HepG2 (cell line): Measurements from ENCODE around the gene DRAP1. TPM values are rescaled to one million over a fixed set of nuclear protein-coding genes. Genes with fewer than 3 reads are reported as not detected.

ENCODE experiments used
- ATAC-seq: fragments of 200-7000 bp; cut with Tn5 transposase; 3 replicates; pipeline ENCODE4 v1.9.1; 2020; ENCODE audit warnings: mild to moderate bottlenecking, moderate library complexity
- BruUV-seq: library from RNA; stranded (reverse); fragments of 400-500 nt; replicated peaks from 2 replicates; lab custom pipeline; 2021; lab: Mats Ljungman, UMichigan
- CTCF ChIA-PET: fragments of 300-600 bp; formaldehyde crosslinking; extraction: SDS; loops from one replicate; lab custom pipeline; 2021; ENCODE audit warnings: low total read pairs, inconsistent platforms, low intra/inter-chr PET ratio; lab: Yijun Ruan, JAX
- POLR2A ChIA-PET: fragments of 350-600 bp; sonication (Branson Sonifier 250); formaldehyde crosslinking; loops from one replicate; lab custom pipeline; 2020; ENCODE audit warnings: antibody characterized with exemption, inconsistent platforms; lab: Yijun Ruan, JAX
- DNase-seq: peaks from one replicate; pipeline ENCODE4 v3.0.0-alpha.2; 2015; ENCODE audit warnings: low spot score
- FAIRE-seq: peaks from 3 replicates; lab custom pipeline; 2011; peaks lifted over from hg19 to GRCh38; lab: Jason Lieb, UNC
- H2AFZ ChIP-seq: one replicate; pipeline ENCODE4 v1.6.1; 2011; ENCODE audit warnings: low read length, inconsistent platforms
- H3K27ac ChIP-seq: fragments of 300-600 bp; 3 replicates; pipeline ENCODE4 v1.8.0; 2011; ENCODE audit warnings: mixed run types, mild to moderate bottlenecking, mixed read lengths, low read length, inconsistent platforms; ENCODE audit not compliant: insufficient read depth; ENCODE audit errors: extremely low read length
- H3K27me3 ChIP-seq, 2 experiments: fragments of 200-600 bp in 1 of 2; 2 replicates in 1 of 2; 3 replicates in 1 of 2; pipeline versions ENCODE4 v1.6.0 to v1.8.0; 2011; ENCODE audit warnings: low read length in 2 of 2, mild to moderate bottlenecking in 2 of 2, moderate library complexity in 2 of 2, inconsistent platforms in 1 of 2; ENCODE audit not compliant: insufficient read depth in 2 of 2, control insufficient read depth in 1 of 2
- H3K36me3 ChIP-seq, 2 experiments: fragments of 200-600 bp in 1 of 2; replicated peaks in 1 of 2; 2 replicates in 1 of 2; 3 replicates in 1 of 2; pipeline versions ENCODE4 v1.5.1 to v1.8.0; 2011; ENCODE audit warnings: low read length in 2 of 2, inconsistent platforms in 1 of 2; ENCODE audit not compliant: insufficient read depth in 2 of 2, control insufficient read depth in 1 of 2
- H3K4me1 ChIP-seq: 2 replicates; pipeline ENCODE4 v1.5.1; 2012; ENCODE audit warnings: low read length, inconsistent platforms; ENCODE audit not compliant: insufficient read depth
- H3K4me2 ChIP-seq: 2 replicates; pipeline ENCODE4 v1.6.0; 2011; ENCODE audit warnings: low read depth, low read length, inconsistent platforms
- H3K4me3 ChIP-seq, 3 experiments: fragments of 200-600 bp in 1 of 3; sonication (generic), shearing (Covaris generic) in 1 of 3; replicated peaks in 1 of 3; 2 replicates each; pipeline ENCODE4 v1.5.1; 2011 to 2016; ENCODE audit warnings: low read length in 3 of 3, inconsistent platforms in 2 of 3, low read depth in 2 of 3, mild to moderate bottlenecking in 2 of 3, control low read depth in 1 of 3, mixed read lengths in 1 of 3; ENCODE audit not compliant: insufficient read depth in 1 of 3
- H3K79me2 ChIP-seq: one replicate; pipeline ENCODE4 v1.6.1; 2011; ENCODE audit warnings: low read length, inconsistent platforms; ENCODE audit not compliant: insufficient read depth
- H3K9ac ChIP-seq: 2 replicates; pipeline ENCODE4 v1.6.0; 2011; ENCODE audit warnings: mild to moderate bottlenecking, low read depth, low read length, inconsistent platforms; ENCODE audit not compliant: insufficient read depth
- H3K9me3 ChIP-seq: 2 replicates; pipeline ENCODE4 v1.5.1; 2012; ENCODE audit warnings: mild to moderate bottlenecking, low read length
- H4K20me1 ChIP-seq: 2 replicates; pipeline ENCODE4 v1.6.0; 2011; ENCODE audit warnings: inconsistent platforms, mild to moderate bottlenecking, low read length, moderate library complexity; ENCODE audit not compliant: insufficient read depth
- AGO2 ChIP-seq: fragments of 200-400 bp; formaldehyde crosslinking; optimal IDR thresholded peaks from 2 replicates; pipeline ENCODE3; 2017; ENCODE audit warnings: mild to moderate bottlenecking, low read depth, low read length, moderate library complexity
- KDM2A ChIP-seq: sonication (generic); formaldehyde crosslinking; IDR thresholded peaks from 2 replicates; pipeline ENCODE4 v1.4.0; 2020; ENCODE audit warnings: low read depth, missing genetic modification reagents, borderline replicate concordance
- KDM5B ChIP-seq: sonication (generic); formaldehyde crosslinking; IDR thresholded peaks from 2 replicates; pipeline ENCODE4 v1.4.0; 2020; ENCODE audit warnings: missing genetic modification reagents, mild to moderate bottlenecking, borderline replicate concordance
- ZNF101 ChIP-seq: sonication (generic); formaldehyde crosslinking; IDR thresholded peaks from 2 replicates; pipeline ENCODE4 v1.4.0; 2020; ENCODE audit warnings: mild to moderate bottlenecking, low read depth, missing genetic modification reagents, borderline replicate concordance
- ZNF552 ChIP-seq: sonication (generic); formaldehyde crosslinking; IDR thresholded peaks from 2 replicates; pipeline ENCODE4 v1.9.0; 2022; ENCODE audit warnings: missing genetic modification reagents, mild to moderate bottlenecking, borderline replicate concordance
- WGBS: methylation state at CpG from one replicate; pipeline ENCODE4 v1.1.6; 2017; ENCODE audit warnings: low lambda C conversion rate; 5-methylcytosine and 5-hydroxymethylcytosine counted together
- in situ Hi-C: cut with HindIII; loops from 2 replicates; pipeline ENCODE4 v1.10.0; 2017; ENCODE audit warnings: low pct_unique_long_range_greater_than_20kb; ENCODE audit not compliant: extremely low pct_ligation_motif_present
- intact Hi-C: fragments of 100-400 bp; cut with micrococcal nuclease; formaldehyde crosslinking; loops from one replicate; pipeline ENCODE4 v1.10.0; 2022; ENCODE audit not compliant: unreplicated experiment
- polyA plus RNA-seq, 8 experiments: library from polyadenylated mRNA; depleted of rRNA in 3 of 8; stranded (reverse) in 7 of 8; unstranded in 1 of 8; fragments of >200 nt; fragmentation: Illumina TruSeq in 4 of 8; extraction: Trizol in 4 of 8; gene quantifications; 2 replicates each; pipeline versions ENCODE4 v1.2.1 to v1.2.3, GENCODE V29; 2011 to 2016; ENCODE audit warnings: low read depth in 4 of 8, missing spikeins in 1 of 8, mixed read lengths in 1 of 8; ENCODE audit not compliant: insufficient read depth in 1 of 8
- total RNA-seq, 5 experiments: library from RNA; depleted of rRNA; stranded (reverse); fragments of >200 nt; fragmentation: Illumina TruSeq; extraction: Trizol; gene quantifications; 2 replicates each; pipeline ENCODE4 v1.2.3, GENCODE V29; 2016; ENCODE audit warnings: low read depth in 1 of 5
- TF ChIP-seq, protein P1 (sequence below): sonication (generic); formaldehyde crosslinking; IDR thresholded peaks from 2 replicates; pipeline ENCODE4 v1.5.0; 2020; ENCODE audit warnings: missing genetic modification reagents
- TF ChIP-seq, protein P2 (sequence below): IDR thresholded peaks from 2 replicates; pipeline ENCODE4 v1.6.1; 2016; ENCODE audit warnings: low read depth, control low read depth

DRAP1 gene
- total and polyA plus RNA-seq, 2 of the 13 experiments (the other 11 are each of a cell fraction or from before 2014, with no cell fraction given): 46.8 to 52.3 TPM

DNA sequence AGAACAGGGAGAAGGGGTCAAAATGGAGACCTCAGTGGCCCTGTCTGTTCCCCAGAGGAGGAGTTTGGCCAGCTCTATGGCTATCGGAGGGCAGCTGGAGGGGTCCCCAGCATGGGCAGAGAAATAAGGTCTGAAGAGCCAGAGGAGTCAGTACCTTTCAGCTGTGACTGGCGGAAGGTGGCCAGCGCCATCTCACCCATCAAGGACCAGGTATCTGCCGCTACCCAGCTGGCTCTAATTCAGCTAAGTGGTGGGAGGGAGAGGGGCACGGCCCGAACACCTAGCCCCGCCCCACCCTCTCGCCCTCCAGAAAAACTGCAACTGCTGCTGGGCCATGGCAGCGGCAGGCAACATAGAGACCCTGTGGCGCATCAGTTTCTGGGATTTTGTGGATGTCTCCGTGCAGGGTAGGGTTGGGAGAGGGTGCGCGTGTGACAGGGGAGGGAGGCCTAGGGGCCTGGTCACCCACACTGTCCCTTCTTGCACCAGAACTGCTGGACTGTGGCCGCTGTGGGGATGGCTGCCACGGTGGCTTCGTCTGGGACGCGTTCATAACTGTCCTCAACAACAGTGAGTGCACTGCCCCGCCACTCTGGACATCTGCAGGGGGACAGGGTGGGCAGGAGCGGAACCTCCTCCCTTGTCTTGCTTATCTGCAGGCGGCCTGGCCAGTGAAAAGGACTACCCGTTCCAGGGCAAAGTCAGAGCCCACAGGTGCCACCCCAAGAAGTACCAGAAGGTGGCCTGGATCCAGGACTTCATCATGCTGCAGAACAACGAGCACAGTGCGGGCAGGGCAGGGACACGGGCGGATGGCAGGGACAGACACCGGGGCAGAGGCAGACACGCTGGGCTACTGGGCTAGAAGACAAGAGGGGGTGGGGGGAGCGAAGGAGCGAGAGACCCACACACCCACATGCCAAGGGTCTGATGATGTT lies 36.8 kb upstream of the DRAP1 start:
- Histone ChIP-seq H3K9me3 (no peaks in the 10 kb centered on the region), H3K4me2 (no peak overlapping the region), H3K4me1 (peaks cover 39% of the 10 kb centered on the region), H3K27ac (no peak overlapping the region), H3K4me3 (no peak overlapping the region), H4K20me1 (no peaks in the 10 kb centered on the region)
- intact Hi-C loops: no loop called here
- FAIRE-seq: no peak
- BruUV-seq: no TSS peak
- TF ChIP-seq ZNF552 (no peak), AGO2 (peak; percentile 63), KDM2A (no peak), KDM5B (CRISPR knock-in tag) (no peak), ZNF101 (CRISPR knock-in tag) (no peak)
- TF ChIP-seq, protein P1, sequence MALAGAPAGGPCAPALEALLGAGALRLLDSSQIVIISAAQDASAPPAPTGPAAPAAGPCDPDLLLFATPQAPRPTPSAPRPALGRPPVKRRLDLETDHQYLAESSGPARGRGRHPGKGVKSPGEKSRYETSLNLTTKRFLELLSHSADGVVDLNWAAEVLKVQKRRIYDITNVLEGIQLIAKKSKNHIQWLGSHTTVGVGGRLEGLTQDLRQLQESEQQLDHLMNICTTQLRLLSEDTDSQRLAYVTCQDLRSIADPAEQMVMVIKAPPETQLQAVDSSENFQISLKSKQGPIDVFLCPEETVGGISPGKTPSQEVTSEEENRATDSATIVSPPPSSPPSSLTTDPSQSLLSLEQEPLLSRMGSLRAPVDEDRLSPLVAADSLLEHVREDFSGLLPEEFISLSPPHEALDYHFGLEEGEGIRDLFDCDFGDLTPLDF (CRISPR knock-in tag): no peak
- TF ChIP-seq, protein P2, sequence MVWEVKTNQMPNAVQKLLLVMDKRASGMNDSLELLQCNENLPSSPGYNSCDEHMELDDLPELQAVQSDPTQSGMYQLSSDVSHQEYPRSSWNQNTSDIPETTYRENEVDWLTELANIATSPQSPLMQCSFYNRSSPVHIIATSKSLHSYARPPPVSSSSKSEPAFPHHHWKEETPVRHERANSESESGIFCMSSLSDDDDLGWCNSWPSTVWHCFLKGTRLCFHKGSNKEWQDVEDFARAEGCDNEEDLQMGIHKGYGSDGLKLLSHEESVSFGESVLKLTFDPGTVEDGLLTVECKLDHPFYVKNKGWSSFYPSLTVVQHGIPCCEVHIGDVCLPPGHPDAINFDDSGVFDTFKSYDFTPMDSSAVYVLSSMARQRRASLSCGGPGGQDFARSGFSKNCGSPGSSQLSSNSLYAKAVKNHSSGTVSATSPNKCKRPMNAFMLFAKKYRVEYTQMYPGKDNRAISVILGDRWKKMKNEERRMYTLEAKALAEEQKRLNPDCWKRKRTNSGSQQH: no peak
- TF ChIP-seq, all 625 proteins: peak for 1
- no peak for ATAC-seq
- no peaks in the 10 kb centered on the region for H3K27me3 ChIP-seq
- peaks cover 4 to 19% of the 10 kb centered on the region in 2 experiments; a peak in 4 of 5 replicates for H3K36me3 ChIP-seq
- H3K9ac ChIP-seq: no peak overlapping the region
- CTCF ChIA-PET: interaction anchor here (2.9 kb wide), 1 partner anchor 106 kb away, joined by 77 read pairs; no protein-coding TSS in a partner anchor
- WGBS: 98% methylated on average over 19 of the region's 30 CpGs
- POLR2A ChIA-PET: no interaction called here
- H3K79me2 ChIP-seq: no peaks in the 10 kb centered on the region
- in situ Hi-C loops: loop anchor here (5.0 kb wide), 1 partner anchor 105 kb away; no protein-coding TSS in a partner anchor
- no peak for DNase-seq
- H2AFZ ChIP-seq: no peak overlapping the region
